Measurements from ENCODE around the gene GLT1D1.
A peak's percentile ranks its signal among the peaks of the same experiment; 100 is the strongest.

GLT1D1 gene

DNA sequence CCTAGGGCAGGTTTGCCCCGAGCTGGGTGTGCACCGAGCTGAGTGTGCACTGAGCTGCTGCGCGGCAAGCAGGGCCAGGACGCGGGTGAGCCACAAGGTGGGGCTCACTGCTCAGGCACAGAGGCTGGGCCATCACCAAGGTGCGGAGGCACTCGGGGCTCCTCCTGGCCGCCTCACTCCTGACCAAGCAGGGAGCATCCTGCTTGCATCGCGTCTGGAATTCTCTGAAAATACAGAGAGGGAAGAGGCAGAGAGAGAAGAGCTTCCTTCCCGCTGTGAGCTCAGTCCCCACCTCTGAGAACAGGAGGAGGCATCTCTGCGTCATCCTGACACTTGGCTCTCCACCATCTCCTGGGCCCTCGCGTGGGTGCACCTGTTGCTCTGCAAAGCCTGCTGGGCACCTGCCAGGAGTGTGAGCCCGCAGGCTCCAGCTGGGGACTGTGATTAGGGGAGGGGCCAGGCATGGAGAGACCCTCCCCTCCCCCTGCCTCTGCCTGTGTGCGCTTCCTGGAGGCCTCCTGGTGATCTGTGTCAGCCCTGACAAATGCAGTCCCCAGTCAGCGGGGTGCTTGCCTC, 116.3 kb downstream of the GLT1D1 start:
- DNase-seq, result peak; percentile 31

DNA sequence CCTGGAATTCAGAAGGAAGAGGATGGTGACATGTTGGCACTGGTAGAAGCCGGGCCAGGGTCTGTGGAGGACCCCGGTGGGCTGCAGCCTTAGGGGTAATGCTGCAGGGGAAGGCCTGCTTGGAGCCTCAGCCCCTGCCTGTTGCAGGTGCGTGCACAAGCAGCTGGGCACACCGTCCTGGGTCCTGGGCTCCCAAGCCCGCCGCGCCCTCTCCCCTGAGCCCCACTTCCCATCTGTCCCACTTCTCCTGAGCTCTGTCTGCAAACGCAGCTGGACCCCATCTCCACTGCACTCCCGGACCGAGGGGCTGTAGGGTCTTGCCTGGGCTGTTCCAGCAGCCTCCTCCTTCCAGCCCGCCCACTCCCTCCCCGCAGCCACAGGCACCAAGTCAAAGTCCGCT, 116.8 kb downstream of the GLT1D1 start:
- DNase-seq, result no peak

DNA sequence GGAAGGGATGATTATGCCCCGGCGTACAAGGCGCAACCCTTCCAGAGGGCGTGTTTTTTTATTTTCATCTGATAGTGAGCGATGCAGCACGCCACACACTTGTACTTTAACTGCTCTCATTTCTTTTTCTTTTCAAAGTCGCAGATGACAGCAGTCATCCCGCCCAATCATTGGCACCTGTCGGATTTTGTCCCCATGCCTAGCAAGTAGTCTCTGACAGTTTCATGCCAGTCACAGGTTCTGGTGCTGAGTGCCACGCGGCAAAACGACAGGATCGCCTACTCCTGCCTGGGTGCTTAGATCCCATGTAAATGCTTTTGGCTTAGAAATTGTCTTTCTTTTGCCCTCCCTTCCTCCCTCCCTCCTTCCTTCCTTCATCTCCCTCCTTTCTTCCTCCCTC, 117.7 kb downstream of the GLT1D1 start:
- DNase-seq, result no peak

DNA sequence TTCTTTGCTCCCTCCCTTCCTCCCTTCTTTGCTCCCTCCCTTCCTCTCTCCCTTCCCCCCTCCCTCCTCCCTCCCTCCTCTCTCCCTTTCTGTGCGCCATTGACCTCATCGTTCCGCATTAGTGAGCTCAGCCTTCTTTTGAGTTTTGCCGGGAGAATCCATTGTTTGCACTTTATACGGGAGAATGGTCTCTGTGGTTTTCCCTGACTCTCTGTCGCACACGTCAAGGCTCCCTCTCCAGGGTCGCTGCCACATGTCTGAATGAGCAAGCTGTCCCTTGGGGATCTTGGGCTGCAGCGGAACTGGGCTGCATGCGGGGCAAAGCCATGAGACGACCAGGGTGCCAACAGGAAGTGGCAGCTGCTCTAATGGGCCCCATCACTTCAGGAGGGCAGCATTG, 118.5 kb downstream of the GLT1D1 start:
- DNase-seq, result no peak

DNA sequence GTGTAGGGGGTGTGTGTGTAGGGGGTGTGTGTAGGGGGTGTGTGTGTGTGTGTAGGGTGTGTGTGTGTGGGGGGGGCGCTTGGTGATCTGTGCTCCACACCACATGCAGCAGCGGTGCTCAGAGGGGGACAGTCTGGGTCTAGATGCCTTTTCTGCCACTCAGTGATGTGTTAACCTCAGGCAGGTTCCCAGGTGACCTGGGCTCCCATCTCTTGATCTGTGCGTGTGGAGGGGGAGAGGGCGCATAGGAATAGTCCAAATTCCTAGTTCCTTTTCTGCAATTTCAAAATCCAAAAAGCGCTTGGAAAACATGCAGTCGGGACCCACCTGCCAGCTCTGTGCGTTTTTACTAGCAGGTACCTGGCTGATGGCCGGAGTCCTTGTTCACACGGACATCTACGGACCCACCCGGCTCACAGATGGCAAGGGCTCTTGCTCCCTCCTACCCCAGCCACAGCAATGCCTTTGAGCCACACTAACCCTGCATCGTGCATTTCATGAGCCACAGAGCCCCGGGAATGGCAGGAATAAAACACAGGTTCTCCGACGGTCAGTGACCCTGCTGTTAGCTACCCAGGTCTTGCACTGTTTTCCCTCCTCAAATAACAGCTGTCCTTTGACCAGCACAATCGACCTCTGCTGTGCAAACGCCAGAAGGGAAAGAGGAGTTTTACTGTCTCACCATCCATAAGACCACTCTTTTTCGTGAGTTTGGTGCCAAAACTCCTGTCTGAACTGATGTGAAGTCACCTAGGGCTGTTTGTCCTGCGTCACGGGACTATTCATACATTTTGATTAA, 120.8 kb downstream of the GLT1D1 start:
- DNase-seq, result no peak

DNA sequence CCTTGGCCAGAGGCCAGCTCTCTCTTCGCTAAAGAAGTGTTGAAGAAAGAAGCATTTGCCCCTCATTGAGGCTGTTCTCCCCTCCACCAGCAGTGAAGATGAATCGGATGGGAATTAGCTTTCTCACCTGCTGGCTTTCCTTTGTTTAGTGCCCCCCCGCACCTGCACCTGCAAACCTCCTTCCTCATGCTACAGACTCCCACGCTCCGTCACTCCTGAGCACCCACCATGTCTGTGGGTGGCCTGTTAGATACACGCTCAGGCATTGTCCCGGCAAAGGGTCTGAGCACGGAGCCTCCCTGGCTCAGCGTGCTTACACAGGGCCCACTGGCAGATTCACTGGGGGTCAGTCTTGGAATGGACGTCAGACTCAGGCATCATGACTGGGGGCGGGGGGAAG, 121.6 kb downstream of the GLT1D1 start:
- no peak for DNase-seq

DNA sequence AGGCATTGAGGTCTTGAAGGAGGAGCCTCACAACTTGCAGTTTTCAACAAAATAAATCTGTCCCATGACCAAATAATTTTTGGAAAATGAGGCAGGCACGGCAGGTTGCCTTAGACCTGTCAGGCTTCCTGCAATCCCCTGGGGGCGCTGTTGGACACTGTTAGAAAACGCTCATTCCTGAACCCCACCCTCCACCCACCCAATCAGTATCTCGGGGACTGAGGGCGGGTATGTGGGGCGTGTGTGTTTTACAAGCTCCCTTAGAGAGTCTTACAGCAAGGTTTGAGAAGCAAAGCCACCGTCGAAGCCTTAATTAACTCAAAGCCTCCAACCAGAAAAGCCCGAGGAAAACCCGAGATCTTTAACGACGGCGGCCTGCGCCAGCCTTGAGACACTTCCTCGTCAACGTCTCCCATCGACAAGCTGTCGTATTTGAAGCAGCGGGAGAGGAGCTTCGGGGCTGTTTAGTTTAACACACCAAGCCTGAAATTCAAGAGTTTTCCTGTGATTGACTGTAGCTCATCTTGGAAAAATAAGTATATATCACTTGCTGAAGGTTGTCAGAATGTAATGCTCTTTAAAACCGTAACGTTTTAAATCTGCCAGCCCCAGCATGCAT, 123.0 kb downstream of the GLT1D1 start:
- DNase-seq, result no peak

DNA sequence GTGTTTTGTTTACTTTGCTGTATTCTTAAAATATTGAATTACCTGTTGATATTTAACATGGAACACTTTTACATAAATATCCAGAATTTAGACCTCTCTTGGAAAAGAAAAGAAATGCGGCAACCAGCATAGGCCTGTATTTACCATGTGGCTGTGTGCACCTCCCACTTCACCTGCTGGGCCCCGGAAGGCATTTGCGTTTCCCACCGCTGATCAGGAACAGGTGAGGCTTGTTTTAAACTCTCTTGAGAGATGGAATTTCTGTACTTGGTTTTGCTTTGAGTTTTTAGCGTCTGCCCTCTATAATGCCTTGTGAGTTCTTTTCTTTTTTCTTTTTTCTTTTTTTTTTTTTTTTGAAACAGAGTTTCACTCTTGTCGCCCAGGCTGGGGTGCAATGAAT, 124.2 kb downstream of the GLT1D1 start:
- DNase-seq, result no peak

DNA sequence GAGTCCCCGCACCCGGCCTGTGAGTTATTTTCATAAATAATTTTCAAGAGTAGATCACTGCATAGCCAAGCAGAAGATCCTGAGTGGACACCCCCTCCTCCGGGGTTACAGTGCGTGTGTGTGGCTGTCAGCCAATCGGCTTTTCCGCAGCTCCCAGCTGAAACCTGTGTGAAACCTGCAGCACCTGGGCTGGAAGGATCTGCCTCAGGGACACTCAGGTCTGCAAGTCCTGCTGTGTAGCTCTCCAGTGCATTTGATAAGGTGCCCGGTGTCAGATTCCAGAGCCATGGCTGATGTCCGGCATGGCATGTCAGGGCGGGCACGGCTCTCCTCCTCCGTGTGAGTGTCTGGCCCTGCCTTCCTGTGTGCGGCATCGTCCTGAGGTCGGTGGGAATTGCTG, 124.8 kb downstream of the GLT1D1 start:
- DNase-seq, result no peak

DNA sequence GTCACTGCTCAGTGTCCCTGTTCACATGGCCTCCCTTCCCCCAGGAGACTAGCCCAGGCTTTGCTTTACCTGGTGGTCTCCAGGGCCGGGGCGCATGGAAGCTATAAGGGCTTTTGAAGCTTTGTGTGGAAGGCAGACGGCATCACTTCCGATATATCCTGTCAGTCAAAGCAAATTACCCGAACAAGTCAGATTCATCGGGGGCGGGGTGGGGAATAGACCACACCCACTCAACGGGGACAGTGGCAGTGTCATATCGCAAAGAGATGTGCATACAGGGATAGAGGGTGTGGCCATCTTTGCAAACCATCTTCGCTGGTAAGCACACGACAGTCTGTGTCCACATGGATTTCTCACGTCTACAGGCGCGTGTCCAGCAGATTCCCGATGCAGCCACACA, 127.3 kb downstream of the GLT1D1 start:
- DNase-seq, result no peak

DNA sequence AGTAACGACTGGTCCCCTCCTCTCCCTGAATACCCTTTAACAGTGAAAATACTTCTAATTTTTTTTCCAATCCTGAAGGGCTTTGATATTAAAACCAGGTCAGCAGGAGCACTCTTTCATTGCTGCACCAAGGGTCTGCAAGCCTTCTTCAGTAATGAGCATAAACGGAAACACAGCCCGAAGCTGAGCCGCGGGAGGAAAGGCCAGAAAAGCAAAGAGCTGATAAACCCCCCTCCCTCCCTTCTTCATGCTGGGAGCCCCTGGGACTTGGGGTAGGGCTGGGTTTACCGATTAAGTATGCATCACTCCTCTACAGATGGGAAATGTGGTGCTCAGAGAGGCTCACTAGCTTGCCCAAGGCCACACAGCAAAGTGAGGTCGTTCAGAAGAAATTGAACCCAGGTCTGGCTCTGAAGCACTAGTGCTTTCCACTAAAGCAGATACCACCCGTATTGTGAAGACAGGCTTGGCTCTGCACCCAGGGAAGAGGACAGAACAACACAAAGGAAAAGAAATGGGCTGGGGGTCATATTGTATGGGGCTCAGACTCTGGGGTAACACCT, 128.8 kb downstream of the GLT1D1 start:
- no peak for DNase-seq

DNA sequence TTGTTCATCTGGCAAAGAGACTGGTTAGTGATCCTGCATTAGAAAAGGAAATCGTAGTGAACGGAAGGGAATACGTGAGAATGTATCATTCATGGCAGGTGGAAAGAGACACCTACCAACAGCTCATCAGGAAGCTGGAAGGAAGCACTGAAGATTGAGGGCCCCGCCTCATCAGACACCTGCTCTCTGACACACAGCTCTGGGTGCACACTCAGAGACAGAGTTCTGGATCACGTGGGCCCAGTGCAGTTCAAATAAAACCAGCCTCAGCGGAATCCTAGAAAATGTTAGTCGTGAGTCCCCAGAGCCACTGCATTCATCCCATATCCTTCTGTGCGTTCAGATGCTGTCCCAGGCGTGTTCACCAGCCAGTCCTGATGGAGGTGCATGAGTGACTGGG, 129.7 kb downstream of the GLT1D1 start:
- DNase-seq, result no peak

DNA sequence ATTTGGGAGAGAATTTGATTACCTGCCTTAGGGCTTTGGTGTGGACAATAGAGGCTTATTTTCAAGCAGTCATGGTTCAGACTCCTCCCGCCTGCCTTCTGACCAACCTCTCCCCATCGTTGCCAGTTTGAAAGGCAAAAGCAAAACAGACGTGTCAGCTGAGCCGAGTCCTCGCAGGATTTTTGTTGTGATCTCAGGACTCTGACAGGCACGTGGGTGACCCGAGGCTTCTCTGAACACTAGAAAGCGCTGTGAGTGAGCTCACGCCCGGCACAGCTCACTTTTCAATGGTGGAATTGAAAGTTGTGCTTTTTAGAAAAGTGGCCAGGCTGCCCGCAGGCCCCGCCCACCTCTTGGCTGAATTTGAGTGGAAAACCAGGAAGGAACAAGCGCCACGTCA, 130.1 kb downstream of the GLT1D1 start:
- DNase-seq, result no peak

DNA sequence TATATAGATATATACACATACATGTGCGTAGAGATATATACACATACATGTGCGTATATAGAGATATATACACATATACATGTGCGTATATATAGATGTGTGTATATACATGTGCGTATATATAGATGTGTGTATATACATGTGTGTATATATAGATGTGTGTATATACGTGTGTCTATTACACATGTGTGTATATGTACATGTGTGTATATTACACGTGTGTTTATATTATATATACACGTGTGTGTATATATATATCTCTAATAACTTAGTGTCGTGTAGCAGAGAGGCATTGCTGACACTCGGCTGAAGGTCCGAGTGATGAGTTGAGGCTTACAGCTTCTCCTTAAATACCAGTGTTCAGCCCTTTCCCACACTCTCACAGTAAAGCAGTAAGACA, 133.7 kb downstream of the GLT1D1 start:
- no peak for DNase-seq

DNA sequence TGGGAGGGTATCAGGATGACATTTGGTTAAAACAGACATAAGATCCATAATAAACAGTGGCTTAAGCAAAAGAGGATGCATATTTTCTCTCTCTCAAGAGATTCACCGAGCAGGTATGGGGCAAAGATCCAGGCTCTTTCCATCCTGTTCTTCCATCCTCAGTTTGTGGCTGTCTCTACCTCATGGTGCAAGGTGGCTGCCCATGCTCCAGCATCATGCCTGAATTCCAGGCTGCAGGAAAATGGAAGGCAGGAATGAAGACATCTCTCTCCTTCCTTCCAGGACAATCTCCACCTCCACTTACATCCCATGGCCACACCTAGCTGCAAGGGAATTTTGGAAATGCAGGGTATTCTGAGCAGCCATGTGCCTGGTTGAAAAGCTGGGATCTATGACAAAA, 136.0 kb downstream of the GLT1D1 start:
- DNase-seq, result no peak

DNA sequence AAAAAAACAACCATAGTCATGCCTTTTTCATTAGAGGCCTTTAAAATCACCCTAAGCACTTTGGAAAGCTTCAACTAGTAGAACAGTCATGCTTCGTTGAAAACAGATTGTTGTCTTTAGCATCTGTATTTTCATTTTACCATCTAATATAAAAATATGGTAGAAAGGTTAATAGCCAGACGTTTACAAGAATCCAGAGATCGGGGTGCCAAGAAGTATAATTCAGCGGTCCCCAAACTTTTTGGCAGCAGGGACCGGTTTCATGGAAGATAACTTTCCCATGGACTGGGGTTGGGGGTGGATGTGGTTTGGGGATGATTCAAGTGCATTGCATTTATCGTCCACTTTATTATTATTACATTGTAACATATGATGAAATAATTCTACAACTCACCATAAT, 138.4 kb downstream of the GLT1D1 start:
- no peak for DNase-seq

DNA sequence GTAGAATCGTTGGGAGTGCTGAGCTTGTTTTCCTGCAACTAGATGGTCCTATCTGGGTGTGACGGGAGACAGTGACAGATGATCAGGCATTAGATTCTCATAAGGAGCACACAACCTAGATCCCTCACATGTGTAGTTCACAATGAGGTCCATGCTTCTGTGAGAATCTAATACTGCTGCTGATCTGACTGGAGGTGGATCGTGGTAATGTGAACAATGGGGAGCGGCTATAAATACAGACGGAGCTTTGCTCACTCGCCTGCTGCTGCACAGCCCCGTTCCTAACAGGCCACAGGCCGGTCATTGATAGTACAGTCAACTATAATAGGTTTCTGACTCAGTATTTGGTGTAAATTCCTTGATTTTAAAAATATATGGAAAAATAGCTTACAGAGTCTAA, 138.8 kb downstream of the GLT1D1 start:
- no peak for DNase-seq

DNA sequence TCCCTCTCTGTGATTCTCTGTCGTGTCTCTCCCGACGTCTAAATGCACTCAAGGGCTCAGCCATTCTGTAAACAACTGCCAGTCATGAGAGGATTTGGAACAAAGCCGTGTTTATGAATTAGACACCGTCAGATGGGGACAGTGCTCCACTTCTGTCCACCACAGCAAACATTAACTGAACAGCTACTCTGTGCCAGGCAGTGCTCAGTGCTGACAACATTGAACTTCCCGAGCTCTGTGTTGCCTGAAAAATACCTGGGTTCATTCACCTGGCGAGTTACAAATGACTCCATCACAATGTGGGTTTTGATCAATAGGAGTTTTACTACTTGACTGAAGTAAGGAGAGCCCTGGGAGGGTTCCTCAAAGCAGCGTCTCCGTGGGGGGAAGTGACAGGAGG, 139.3 kb downstream of the GLT1D1 start:
- DNase-seq, result no peak

DNA sequence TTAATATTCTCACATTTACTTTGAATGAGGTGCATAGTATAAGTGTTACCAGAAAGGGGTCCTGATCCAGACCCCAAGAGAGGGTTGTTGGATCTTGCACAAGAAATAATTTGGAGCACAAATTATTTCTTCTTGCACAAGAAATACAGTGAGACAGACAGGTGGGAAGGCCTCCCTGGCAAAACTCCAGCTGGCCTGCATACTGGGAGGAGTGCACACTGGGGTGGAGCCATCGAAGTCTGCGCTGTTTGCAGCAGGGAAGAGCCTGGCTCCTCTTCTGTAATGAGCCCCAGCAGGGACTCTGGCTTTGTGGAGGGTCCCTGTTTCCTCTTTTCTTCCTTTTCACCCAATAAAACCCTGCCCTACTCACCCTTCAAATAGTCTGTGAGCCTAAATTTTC, 141.6 kb downstream of the GLT1D1 start:
- no peak for DNase-seq

DNA sequence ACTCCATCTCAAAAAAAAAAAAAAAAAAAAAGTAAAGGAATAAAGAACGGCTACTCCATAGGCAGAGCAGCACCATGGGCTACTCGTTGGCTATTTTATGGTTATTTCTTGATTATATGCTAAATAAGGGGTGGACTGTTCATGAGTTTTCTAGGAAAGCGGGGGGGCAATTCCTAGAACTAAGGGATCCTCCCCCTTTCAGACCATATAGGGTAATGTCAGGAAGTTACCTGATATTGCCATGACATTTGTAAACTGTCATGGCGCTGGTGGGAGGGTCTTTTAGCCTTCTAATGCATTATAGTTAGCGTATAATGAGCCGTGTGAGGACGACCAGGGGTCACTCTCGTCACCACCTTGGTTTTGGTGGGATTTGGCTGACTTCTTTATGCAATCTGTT, 142.3 kb downstream of the GLT1D1 start:
- no peak for DNase-seq

DNA sequence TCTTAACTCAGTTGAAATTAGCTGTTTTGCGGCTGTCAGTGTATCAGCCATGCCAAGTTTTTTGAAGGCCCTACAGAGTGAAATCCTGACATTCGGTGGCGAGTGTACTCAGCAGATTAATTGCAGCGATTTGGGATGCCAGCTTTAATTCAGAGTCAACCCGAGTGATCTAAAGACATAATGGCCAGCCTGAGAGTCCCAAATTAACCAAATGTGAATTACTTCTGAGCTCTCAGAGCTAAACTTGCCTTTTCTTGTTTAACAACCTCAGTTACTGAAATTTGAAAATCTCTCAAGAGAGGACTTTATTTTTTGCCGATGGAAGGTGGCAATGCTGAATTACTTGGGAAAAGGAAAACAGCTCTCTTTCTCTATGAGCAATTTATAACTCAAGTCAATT, 148.5 kb downstream of the GLT1D1 start:
- no peak for DNase-seq

DNA sequence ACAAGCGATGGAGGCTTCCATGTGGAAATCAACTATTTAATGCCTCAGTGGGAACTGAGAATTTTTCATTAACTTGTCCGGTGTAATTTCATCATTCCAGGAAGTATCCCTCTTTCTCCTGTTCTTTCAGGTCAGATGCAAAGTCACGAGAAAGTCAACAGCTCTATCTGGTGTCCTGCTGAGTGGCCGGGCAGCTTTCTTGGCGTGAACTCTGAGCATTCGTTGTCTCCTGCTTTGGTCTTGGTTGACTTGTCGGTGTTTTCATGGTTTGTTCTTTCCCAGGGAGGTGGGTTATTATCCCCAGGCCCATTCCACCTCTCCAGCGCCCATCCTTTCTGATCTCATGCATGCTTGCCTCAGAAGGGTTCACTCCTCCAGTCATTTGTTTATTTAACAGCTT, 149.1 kb downstream of the GLT1D1 start:
- DNase-seq, result no peak

DNA sequence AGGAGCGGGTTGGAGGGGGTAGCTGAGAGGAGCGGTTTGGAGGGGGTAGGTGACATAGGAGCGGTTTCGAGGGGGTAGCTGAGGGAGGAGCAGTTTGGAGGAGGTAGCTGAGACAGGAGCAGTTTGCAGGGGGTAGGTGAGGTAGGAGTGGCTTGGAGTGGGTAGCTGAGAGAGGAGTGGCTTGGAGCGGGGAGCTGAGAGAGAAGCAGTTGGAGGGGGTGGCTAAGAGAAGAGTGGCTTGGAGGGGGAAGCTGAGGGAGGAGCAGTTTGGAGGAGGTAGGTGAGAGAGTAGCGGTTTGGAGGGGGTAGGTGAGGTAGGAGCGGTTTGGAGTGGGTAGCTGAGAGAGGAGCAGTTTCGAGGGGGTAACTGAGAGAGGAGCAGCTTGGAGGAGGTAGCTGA, 152.1 kb downstream of the GLT1D1 start:
- DNase-seq, result no peak

DNA sequence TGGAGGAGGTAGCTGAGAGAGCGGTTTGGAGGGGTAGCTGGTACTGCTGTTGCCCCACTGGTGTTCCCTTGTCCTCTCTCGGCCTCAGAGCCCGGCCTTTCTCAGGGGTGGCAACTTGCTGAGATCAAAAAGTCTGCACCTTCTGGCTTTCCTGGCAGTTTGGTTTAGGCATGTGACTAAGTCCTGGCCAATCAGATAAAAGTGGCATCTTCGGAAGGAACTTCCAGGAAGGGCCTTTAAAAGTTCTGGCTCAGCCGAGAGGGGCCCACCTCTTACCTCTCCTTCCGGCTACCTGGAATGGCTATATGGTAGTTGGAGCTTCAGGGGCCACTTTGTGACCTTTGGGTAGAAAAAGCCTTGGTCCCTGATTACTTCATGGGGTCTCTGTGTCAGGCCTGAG, 152.6 kb downstream of the GLT1D1 start:
- no peak for DNase-seq
